NOMO-1 treated with dmso at 0.1 percent for 144 hours (cell line): ENCODE measurements around the gene IRF4.
"Not testable (repeated sequence)": the region's sequence is repeated elsewhere in the genome, so short reads cannot be mapped to it uniquely, and the experiment has no call there.

Experiments
- DNase-seq: peaks from one replicate; lab custom pipeline; 2025; ENCODE audit not compliant: unreplicated experiment; lab: John Stamatoyannopoulos, UW

The IRF4 gene

GRCh38 chr6:366389-367297 is 24.9 kb upstream of the IRF4 start:
- DNase-seq: no peak

GRCh38 chr6:367298-367794 is 24.2 kb upstream of the IRF4 start:
- no peak for DNase-seq

GRCh38 chr6:367891-368630 is 23.5 kb upstream of the IRF4 start:
- no peak for DNase-seq

- DNase-seq: no peak
Measured at GRCh38 chr6:369559-370431, 21.8 kb upstream of the IRF4 start.

- DNase-seq: no peak
Measured at GRCh38 chr6:370555-370954, 21.0 kb upstream of the IRF4 start.

- not testable (repeated sequence) for DNase-seq
Measured at GRCh38 chr6:371851-372250, 19.7 kb upstream of the IRF4 start.

- DNase-seq: no peak
Measured at GRCh38 chr6:372336-372911, 19.1 kb upstream of the IRF4 start.

- DNase-seq: no peak
Measured at GRCh38 chr6:373031-373430, 18.5 kb upstream of the IRF4 start.

- DNase-seq: no peak
Measured at GRCh38 chr6:373773-374724, 17.5 kb upstream of the IRF4 start.

- DNase-seq: no peak
Measured at GRCh38 chr6:374956-375355, 16.6 kb upstream of the IRF4 start.

GRCh38 chr6:376827-377640 is 14.5 kb upstream of the IRF4 start:
- no peak for DNase-seq

GRCh38 chr6:377641-378020 is 13.9 kb upstream of the IRF4 start:
- not testable (repeated sequence) for DNase-seq

GRCh38 chr6:378090-378957 is 13.2 kb upstream of the IRF4 start:
- no peak for DNase-seq

GRCh38 chr6:378958-379409 is 12.6 kb upstream of the IRF4 start:
- no peak for DNase-seq

- no peak for DNase-seq
Measured at GRCh38 chr6:379410-380181, 12.0 kb upstream of the IRF4 start.

- DNase-seq: no peak
Measured at GRCh38 chr6:380234-381218, 11.0 kb upstream of the IRF4 start.
